Breast epithelium (tissue), 3 donors: Measurements from ENCODE around the gene PARVB.

ENCODE experiments used
- POLR2A ChIP-seq: fragments of 450-650 bp; IDR thresholded peaks from one replicate; pipeline ENCODE4 v1.6.1; 2016; ENCODE audit warnings: antibody characterized with exemption, mild to moderate bottlenecking, moderate library complexity
- TF ChIP-seq, protein P1 (sequence below), 3 donors: fragments of 450-650 bp; IDR thresholded peaks; one replicate each; pipeline ENCODE4 v1.5.1; 2016 to 2017; ENCODE audit warnings: antibody characterized with exemption in 3 of 3, mild to moderate bottlenecking in 3 of 3, moderate library complexity in 3 of 3

DNA sequence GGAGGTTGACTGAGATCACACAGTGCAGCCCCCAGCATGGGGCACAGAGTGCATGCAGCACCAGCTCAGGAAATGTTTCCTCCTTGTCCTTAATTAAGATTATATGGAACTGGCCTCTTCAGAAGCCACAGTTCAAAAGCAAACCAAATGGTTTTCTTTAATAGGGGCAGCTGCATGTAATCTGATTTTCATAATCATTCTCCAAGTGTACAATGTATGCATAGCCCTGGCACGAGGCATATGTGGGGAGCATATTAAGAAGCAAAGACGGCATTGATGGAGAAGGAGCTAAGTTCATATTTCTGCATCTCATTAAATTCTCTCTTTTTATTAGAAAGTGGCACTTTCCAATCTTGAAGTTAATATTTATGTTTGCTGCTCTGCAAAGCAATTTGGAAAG lies 9.9 kb upstream of the PARVB start:
- TF ChIP-seq, protein P1, sequence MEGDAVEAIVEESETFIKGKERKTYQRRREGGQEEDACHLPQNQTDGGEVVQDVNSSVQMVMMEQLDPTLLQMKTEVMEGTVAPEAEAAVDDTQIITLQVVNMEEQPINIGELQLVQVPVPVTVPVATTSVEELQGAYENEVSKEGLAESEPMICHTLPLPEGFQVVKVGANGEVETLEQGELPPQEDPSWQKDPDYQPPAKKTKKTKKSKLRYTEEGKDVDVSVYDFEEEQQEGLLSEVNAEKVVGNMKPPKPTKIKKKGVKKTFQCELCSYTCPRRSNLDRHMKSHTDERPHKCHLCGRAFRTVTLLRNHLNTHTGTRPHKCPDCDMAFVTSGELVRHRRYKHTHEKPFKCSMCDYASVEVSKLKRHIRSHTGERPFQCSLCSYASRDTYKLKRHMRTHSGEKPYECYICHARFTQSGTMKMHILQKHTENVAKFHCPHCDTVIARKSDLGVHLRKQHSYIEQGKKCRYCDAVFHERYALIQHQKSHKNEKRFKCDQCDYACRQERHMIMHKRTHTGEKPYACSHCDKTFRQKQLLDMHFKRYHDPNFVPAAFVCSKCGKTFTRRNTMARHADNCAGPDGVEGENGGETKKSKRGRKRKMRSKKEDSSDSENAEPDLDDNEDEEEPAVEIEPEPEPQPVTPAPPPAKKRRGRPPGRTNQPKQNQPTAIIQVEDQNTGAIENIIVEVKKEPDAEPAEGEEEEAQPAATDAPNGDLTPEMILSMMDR (IDR thresholded peaks at IDR 0.05): no peak
- TF ChIP-seq POLR2A: no peak
